ENCODE data around the gene SLIT3.

SLIT3 gene

DNA sequence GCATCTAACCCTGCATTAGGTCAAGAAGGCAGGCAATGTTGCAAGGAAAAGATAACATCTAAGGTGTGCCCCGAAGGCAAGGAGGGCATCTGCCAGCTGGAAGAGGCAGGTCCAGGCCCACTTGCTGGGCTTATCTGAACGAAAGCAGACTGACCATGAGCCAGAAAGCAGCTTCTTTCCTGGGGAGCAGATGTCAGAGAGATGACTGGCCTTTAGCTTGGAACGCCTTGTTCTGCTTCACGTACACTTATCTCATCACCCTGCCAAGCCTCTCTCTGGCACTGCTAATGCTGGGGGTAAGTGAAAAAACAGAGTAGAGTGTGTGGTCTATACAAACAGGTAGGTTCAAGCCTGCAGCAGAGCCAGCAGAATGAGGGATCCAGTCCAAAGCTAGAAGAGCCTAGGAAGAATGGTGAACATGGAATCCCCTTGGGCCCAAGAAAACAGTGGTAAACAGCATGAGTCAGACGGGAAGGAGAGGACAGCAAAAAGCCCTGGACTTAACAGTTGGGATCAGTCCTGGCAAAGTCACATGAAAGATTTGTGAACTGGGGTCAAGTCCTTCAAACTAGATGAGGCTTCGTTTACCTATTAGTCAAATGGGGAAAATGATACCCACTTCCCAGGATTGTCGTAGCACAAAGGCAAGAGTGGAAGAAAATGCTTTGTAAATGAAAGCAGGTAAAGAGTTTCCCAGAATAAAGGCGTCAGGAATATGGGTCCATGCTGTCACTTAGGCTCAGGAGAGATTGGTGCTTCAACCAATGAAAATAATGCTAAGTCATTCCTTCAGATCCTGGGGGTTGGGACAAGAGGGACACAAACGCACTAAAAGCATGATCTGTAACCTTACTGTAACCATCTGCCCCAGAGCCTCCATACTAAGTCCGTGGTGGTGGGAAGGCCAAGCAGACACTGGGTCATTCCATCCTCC is 200.9 kb downstream of the SLIT3 start:
- DNase-seq: no peak

DNA sequence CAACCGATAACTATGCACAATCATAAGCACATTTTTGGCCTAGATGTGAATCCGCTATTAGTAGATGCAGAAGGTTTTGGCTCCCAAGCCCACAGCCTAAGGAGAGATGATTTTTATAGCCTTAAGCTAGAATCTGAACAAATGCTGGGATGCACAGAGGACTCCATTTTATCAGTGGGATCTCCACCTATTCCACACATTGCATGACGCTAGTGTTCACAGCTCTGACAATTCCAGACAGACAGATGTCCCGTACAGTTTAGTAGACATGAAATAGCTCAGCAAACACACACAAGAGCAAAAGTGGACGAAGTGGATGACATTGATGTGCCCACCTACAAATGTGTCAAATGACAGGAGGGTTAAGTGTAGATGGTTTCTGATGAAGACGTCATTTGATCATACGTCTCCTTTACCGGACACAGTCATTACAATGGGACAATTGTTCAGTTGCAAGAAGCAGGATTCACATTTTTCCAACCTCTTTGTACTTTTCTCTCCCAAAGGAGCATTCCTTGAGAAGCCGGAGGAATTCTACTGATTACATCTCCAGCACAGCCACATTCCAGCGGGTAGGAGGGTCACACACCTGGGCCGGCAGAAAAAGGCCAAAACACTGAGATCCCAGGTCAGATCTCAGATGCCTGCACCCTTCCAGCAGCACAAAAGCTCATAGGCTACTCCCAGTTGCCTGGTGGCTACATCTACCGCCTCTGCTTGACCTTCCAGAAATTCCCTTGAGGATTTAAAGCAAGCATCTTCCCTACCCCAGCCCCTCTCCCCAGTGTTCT is 202.4 kb downstream of the SLIT3 start:
- DNase-seq: no peak

GRCh38 chr5:169097374-169098326 is 203.3 kb downstream of the SLIT3 start:
- DNase-seq: no peak

DNA sequence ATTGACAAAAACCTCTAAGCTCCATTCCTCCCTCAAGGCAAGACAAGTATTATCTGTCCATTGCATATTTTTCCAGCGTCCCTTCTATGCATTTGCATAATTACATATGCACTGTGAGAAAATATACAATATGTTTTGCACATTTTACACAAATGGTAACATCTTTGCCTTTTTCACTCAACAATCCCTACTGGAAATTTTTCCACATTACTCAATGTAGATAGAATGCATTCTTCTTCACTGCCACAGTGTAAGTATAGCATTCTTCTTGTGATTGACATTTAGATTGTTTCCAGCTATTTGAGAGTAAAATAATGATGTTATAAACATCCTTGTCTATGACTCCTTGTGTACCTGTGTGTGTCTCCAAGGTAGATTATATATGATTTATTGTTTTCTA is 205.0 kb downstream of the SLIT3 start:
- DNase-seq: no peak

GRCh38 chr5:169095410-169095960 is 205.5 kb downstream of the SLIT3 start:
- no peak for DNase-seq

DNA sequence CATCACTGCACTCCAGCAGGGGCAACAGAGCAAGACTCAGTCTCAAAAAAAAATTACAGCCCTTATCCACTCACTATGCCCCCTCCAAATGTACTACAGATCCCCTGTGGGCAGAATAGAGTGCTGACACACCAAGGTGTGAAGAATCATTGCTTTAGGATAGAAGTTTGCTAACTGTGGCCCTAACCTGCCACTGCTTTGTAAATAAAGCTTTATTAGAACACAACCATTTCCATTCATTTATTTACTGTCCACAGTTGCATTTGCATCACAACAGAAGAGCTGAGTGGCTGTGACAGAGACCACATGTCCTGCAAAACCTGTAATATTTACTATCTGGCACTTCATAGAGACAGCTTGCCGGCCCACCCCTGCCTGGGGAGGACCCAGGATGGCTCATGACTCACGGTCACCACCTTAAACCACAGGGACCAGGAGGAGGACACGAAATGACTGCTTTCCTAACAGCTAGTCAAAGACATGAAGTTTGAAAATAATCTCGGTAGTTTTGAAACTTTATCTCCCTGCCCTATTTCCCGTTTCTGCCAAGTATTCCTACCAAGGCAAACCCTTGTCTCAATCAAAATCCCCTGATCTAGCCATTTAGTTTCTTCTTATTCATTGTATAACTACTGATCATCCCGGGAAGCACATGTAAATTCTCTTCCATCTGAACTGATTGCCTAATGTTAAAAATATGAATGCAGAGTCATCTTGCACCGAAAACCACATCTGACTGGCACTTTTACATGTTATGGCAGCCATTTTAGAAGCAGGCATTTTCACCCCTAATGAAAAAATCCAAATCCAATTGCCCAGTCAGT is 206.1 kb downstream of the SLIT3 start:
- no peak for DNase-seq

DNA sequence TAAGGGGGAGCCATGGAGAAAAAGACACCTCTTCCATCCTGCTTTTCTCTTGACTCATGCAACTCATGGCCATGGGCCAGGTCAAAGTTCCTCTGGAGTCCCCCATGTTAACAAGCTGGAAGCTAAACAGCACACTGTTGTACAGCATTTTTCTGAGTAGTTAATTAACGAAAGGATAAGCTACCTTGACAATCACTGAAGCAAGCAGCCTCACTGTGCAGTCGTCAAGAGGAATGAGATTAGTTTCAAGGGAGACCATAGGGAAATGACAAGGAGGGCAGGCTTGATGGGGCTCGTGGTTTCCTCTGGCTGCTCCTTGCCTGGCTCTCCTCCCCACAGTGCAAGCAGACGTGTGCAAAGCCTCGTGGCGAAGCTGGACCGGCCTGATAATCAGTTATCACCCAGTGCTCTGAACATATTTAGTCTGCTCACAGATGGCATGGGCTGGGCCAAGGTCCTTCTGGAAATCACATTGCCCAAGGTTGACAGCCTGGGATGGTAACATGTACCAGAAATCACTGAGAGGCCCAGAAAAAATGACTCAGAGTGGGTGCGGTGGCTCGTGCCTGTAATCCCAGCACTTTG is 209.5 kb downstream of the SLIT3 start:
- DNase-seq: no peak

DNA sequence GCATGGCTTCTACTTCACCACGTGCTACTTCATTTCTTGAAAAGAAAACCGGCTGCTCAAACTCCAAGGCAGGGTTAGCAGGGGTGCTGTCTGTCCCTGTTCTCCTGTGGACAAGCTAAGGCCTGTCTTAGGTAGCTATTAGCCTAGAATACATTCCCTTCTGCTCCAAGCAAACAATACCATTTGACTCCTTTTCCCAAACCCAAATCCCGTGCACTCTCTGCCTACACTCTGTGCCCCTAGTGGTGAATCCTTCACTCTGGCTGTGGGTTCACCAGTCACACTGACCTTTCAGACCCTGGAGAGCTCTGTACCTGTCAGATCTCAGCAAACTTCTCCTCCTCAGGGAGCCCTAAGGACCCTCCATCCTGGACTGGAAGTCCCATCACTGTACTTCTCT is 211.6 kb downstream of the SLIT3 start:
- no peak for DNase-seq

GRCh38 chr5:169088028-169088725 is 212.8 kb downstream of the SLIT3 start:
- DNase-seq: no peak

DNA sequence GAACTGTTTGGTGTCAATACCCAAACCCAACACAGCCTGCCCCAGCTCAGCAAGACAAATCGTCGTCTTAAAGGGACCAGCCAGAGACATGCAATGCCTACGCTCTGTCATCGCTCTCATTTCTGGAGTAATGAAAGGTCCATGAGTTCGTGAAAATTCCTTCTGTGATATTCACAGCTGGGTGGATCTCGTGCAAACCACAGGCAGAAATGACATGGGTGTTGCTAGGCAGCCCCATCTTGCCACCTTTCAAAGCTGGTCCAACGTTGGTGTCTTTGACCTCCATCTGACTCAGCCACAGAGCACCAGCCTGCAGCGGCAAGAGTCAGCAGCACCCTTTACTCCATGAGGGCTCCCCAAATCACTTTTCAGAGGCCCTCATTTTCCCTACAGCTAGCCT is 215.3 kb downstream of the SLIT3 start:
- no peak for DNase-seq

- no peak for DNase-seq
Measured at GRCh38 chr5:169085212-169085611, 215.7 kb downstream of the SLIT3 start.

DNA sequence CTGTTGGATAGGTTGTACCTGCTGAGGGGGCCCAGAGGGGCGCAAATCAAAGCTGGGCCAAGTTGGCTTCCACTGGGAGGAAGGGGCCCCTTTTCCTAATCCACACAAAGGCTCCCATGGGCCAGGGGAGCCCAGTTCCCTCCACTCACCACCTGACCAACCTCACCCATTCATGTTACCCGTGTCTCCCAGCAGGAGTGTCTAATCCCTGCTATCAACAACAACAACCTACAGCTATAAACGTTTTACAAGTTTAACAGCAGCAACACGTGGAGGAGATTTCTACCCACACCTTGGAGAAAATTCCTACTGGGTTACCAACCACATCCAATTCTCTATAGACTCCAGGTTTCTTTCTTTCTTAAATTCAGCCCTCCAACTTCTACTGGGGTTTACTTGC is 216.2 kb downstream of the SLIT3 start:
- DNase-seq: no peak

DNA sequence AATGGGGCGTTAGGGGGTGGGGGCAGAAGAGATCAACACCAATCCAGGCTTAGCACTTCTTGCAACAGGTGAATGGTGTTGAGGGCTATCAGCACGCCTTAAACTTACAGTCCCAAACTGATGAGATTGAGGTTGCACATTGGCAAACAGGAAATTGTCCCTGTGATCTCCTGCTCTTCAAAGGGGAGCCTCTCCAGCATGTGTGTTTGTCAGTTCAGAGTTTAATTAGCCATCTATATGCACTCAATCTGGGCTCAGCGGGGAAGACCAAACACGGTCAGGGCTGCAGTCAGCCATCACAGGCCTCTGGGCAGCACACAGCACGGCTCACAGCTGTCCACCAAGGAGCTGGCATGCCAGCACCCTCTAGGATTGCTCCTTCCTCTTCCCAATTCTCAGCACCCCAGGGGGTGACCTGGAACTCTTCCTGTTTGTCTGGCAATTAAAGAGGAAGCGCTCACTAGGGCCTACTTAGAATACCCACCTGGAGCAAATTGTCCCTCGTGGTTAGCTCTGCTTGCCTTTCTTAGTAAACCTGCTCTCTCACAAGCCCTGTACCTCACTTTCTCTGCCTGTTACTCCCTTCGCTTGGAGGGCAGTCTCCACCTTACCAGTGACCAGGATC is 217.4 kb downstream of the SLIT3 start:
- DNase-seq: no peak

GRCh38 chr5:169081000-169081724 is 219.8 kb downstream of the SLIT3 start:
- no peak for DNase-seq

- no peak for DNase-seq
Measured at GRCh38 chr5:169080448-169080911, 220.5 kb downstream of the SLIT3 start.

GRCh38 chr5:169079697-169080096 is 221.2 kb downstream of the SLIT3 start:
- no peak for DNase-seq

- DNase-seq: no peak
Measured at GRCh38 chr5:169074839-169075238, 226.1 kb downstream of the SLIT3 start.

DNA sequence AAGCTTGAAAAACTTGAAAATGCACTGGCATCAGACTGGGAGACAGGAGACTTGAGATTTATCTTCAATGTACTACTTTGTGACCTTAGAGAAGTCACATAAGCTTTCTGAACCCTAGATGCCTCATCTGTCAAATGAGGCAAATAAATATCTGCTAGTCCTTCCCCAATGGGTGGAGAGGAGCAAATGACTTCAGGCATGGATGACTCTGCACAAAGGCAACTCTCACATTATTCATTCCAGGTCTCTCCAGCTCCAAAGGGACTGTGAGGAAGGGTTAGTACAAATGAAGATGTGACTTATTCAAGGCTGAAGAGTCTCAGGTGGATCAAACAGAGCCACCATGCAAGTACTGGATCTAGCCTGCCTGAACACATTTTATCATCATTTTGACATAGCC is 228.7 kb downstream of the SLIT3 start:
- DNase-seq: no peak

- DNase-seq: no peak
Measured at GRCh38 chr5:169070413-169070812, 230.5 kb downstream of the SLIT3 start.
